OCI-LY3 (cell line): ENCODE results near the gene OR10H1.

Experiments used
- CTCF ChIP-seq: fragments of 200-600, 300-600 bp; sonication (generic); IDR thresholded peaks from 2 replicates; pipeline ENCODE4 v1.5.1; 2014; ENCODE audit warnings: antibody characterized with exemption, low read length, low read depth
- EZH2phosphoT487 ChIP-seq: fragments of 200-600 bp; shearing (Covaris generic); IDR thresholded peaks from 2 replicates; pipeline ENCODE4 v1.6.1; 2018; ENCODE audit warnings: antibody characterized with exemption, mixed run types, low read depth

- TF ChIP-seq CTCF (no peak), EZH2phosphoT487 (no peak)
Observed at GRCh38 chr19:15828121-15828610, 12.7 kb upstream of the OR10H1 start.
